HEK293 (cell line): ENCODE results near the gene ITGB1.

Source experiments
- CTCF ChIA-PET: fragments of 350-600 bp; formaldehyde crosslinking; extraction: SDS; loops from one replicate; lab custom pipeline; 2021; ENCODE audit warnings: antibody characterized with exemption; lab: Yijun Ruan, JAX
- POLR2A ChIA-PET: fragments of 300-600 bp; formaldehyde crosslinking; extraction: SDS; loops from one replicate; lab custom pipeline; 2020; ENCODE audit warnings: antibody characterized with exemption, inconsistent platforms; lab: Yijun Ruan, JAX
- H3K27ac ChIP-seq: fragments of 200-500 bp; sonication (Bioruptor generic); 2 replicates; pipeline ENCODE4 v1.5.1; 2014; ENCODE audit warnings: low read depth, low read length, control low read depth, inconsistent platforms; ENCODE audit errors: extremely low read depth
- H3K36me3 ChIP-seq, 2 experiments: fragments of 200-500 bp in 1 of 2; sonication (Bioruptor generic) in 1 of 2; 1 replicate in 1 of 2; 2 replicates in 1 of 2; pipeline ENCODE4 v1.5.1; 2014 to 2017; ENCODE audit warnings: inconsistent platforms in 2 of 2, low read length in 2 of 2; ENCODE audit not compliant: control insufficient read depth in 2 of 2, insufficient read depth in 1 of 2
- H3K4me1 ChIP-seq: fragments of 200-500 bp; sonication (Bioruptor generic); 2 replicates; pipeline ENCODE4 v1.5.1; 2014; ENCODE audit warnings: mild to moderate bottlenecking, low read length, inconsistent platforms; ENCODE audit not compliant: control insufficient read depth, insufficient read depth
- H3K4me3 ChIP-seq: 2 replicates; pipeline ENCODE4 v1.5.1; 2011; ENCODE audit warnings: low read depth, mild to moderate bottlenecking, control low read depth, low read length, moderate library complexity
- H3K9me3 ChIP-seq: fragments of 200-500 bp; sonication (Bioruptor generic); 2 replicates; pipeline ENCODE4 v1.5.1; 2014; ENCODE audit warnings: low read depth, low read length, inconsistent platforms; ENCODE audit not compliant: control insufficient read depth, insufficient read depth
- HOXC10 ChIP-seq: sonication (generic); formaldehyde crosslinking; IDR thresholded peaks from 2 replicates; pipeline ENCODE4 v1.8.1; 2023; ENCODE audit warnings: mild to moderate bottlenecking, missing genetic modification reagents
- ZBTB21 ChIP-seq: fragments of 450-650 bp; formaldehyde crosslinking; IDR thresholded peaks from 2 replicates; pipeline ENCODE4 v1.5.1; 2017; ENCODE audit warnings: missing biosample characterization, missing genetic modification characterization
- ZFP69B ChIP-seq: fragments of 450-650 bp; formaldehyde crosslinking; IDR thresholded peaks from 2 replicates; pipeline ENCODE4 v1.5.1; 2016; ENCODE audit warnings: missing biosample characterization, missing genetic modification characterization
- ZNF112 ChIP-seq: fragments of 450-650 bp; formaldehyde crosslinking; IDR thresholded peaks from 2 replicates; pipeline ENCODE4 v1.5.0; 2017; ENCODE audit warnings: missing biosample characterization, missing genetic modification characterization
- ZNF133 ChIP-seq: fragments of 450-650 bp; formaldehyde crosslinking; IDR thresholded peaks from 2 replicates; pipeline ENCODE4 v1.5.1; 2016; ENCODE audit warnings: missing biosample characterization, missing genetic modification characterization
- ZNF140 ChIP-seq: fragments of 450-650 bp; formaldehyde crosslinking; IDR thresholded peaks from 2 replicates; pipeline ENCODE4 v1.5.1; 2016; ENCODE audit warnings: missing biosample characterization, missing genetic modification characterization
- ZNF155 ChIP-seq: fragments of 450-650 bp; formaldehyde crosslinking; IDR thresholded peaks from 2 replicates; pipeline ENCODE4 v1.5.1; 2016; ENCODE audit warnings: missing biosample characterization, missing genetic modification characterization
- ZNF157 ChIP-seq: fragments of 450-650 bp; formaldehyde crosslinking; IDR thresholded peaks from 2 replicates; pipeline ENCODE4 v1.5.1; 2016; ENCODE audit warnings: missing biosample characterization, missing genetic modification characterization
- ZNF239 ChIP-seq: fragments of 450-650 bp; formaldehyde crosslinking; IDR thresholded peaks from 2 replicates; pipeline ENCODE4 v1.5.1; 2016; ENCODE audit warnings: missing biosample characterization, missing genetic modification characterization
- ZNF292 ChIP-seq: fragments of 450-650 bp; formaldehyde crosslinking; IDR thresholded peaks from 2 replicates; pipeline ENCODE4 v1.5.1; 2016; ENCODE audit warnings: low read depth, missing biosample characterization, missing genetic modification characterization, borderline replicate concordance
- ZNF302 ChIP-seq: fragments of 450-650 bp; formaldehyde crosslinking; IDR thresholded peaks from 2 replicates; pipeline ENCODE4 v1.5.1; 2016; ENCODE audit warnings: missing biosample characterization, missing genetic modification characterization, low read depth
- ZNF350 ChIP-seq: fragments of 450-650 bp; formaldehyde crosslinking; IDR thresholded peaks from 2 replicates; pipeline ENCODE4 v1.5.0; 2017; ENCODE audit warnings: missing biosample characterization, mild to moderate bottlenecking, missing genetic modification characterization
- ZNF416 ChIP-seq: fragments of 450-650 bp; formaldehyde crosslinking; IDR thresholded peaks from 2 replicates; pipeline ENCODE4 v1.5.1; 2016; ENCODE audit warnings: missing biosample characterization, missing genetic modification characterization
- ZNF677 ChIP-seq: fragments of 450-650 bp; IDR thresholded peaks from 2 replicates; pipeline ENCODE4 v1.5.0; 2018; ENCODE audit warnings: missing biosample characterization, mild to moderate bottlenecking, missing genetic modification characterization, moderate library complexity
- ZNF777 ChIP-seq: fragments of 450-650 bp; formaldehyde crosslinking; IDR thresholded peaks from 2 replicates; pipeline ENCODE4 v1.5.1; 2017; ENCODE audit warnings: missing biosample characterization, missing genetic modification characterization, borderline replicate concordance
- TF ChIP-seq, protein P1 (sequence below): fragments of 450-650 bp; formaldehyde crosslinking; IDR thresholded peaks from 2 replicates; pipeline ENCODE4 v1.5.1; 2016; ENCODE audit warnings: missing biosample characterization, missing genetic modification characterization, low read depth
- TF ChIP-seq, protein P2 (sequence below): fragments of 450-650 bp; formaldehyde crosslinking; IDR thresholded peaks from 2 replicates; pipeline ENCODE4 v1.5.1; 2017; ENCODE audit warnings: missing biosample characterization, mild to moderate bottlenecking, missing genetic modification characterization, moderate library complexity
- TF ChIP-seq, protein P3 (sequence below): fragments of 450-650 bp; formaldehyde crosslinking; IDR thresholded peaks from 2 replicates; pipeline ENCODE4 v1.5.1; 2017; ENCODE audit warnings: missing biosample characterization, missing genetic modification characterization
- TF ChIP-seq, protein P4 (sequence below): fragments of 450-650 bp; formaldehyde crosslinking; IDR thresholded peaks from 2 replicates; pipeline ENCODE4 v1.5.1; 2016; ENCODE audit warnings: missing biosample characterization, missing genetic modification characterization, borderline replicate concordance
- TF ChIP-seq, protein P5 (sequence below): fragments of 450-650 bp; formaldehyde crosslinking; IDR thresholded peaks from 2 replicates; pipeline ENCODE4 v1.5.1; 2016; ENCODE audit warnings: missing biosample characterization, missing genetic modification characterization

Gene ITGB1

DNA sequence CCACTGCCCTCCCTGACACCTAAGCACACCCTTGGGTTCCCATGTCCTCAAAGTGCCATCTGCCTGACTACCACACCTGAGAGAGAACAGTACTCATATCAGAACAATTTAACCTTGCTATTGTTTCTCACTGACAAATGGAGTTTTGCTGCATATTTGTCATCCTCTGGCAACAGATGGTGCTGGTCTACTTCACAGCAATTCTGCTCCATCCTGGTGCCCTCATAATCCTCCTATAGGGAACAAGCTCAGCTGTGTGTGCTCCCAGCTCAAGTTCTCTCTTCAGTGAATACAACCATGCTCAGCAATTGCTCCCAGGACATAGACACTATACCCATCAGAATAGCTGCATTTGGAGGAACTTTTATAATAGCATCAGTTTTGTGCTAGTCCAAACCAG is 32.8 kb upstream of the ITGB1 start:
- POLR2A ChIA-PET = interaction anchor here (2.1 kb wide), 1 partner anchor 10 kb away, joined by 7 read pairs; no protein-coding TSS in a partner anchor
- no peak for TF ChIP-seq ZNF302 (tag by site-specific recombination)
- TF ChIP-seq ZNF140 (tag by site-specific recombination) = peak; percentile 80; the same call in 1 of the 2 replicates
- TF ChIP-seq, all 188 proteins: peak for 1
- H3K27ac ChIP-seq = no peak overlapping the region
- H3K36me3 ChIP-seq = no peaks in the 10 kb centered on the region
- H3K4me1 ChIP-seq = no peaks in the 10 kb centered on the region
- no peak overlapping the region for H3K4me3 ChIP-seq
- H3K9me3 ChIP-seq = no peaks in the 10 kb centered on the region
- CTCF ChIA-PET = interaction anchor here (1.0 to 1.1 kb wide), 2 partner anchors 10 to 178 kb away, joined by 3 read pairs; no protein-coding TSS in a partner anchor

DNA sequence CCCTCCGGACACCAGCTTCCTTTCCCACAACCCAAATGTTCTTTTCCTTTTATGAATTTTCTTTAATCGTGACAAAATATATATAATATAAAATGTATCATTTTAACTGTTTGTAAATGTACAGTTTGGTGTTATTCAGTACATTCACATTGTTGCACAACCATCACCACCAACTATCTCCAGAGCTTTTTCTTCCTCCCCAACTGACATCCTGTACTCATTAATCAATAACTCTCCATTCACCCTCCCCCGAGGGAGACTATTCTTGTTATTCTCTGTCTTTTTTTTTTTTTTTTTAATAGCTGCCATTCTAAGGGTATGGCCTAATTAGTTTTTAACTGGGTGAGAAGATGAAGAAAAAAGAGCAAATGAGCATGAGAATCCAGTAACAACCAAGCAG is 30.6 kb upstream of the ITGB1 start:
- ChIA-PET POLR2A (interaction anchor here (0.7 kb wide), 1 partner anchor 667 kb away, joined by 3 read pairs; no protein-coding TSS in a partner anchor), CTCF (interaction anchor here (1.0 kb wide), 1 partner anchor 20 kb away, joined by 4 read pairs; no protein-coding TSS in a partner anchor)
- no peak overlapping the region for H3K4me3 ChIP-seq
- no peak overlapping the region for H3K27ac ChIP-seq
- H3K36me3 ChIP-seq = no peaks in the 10 kb centered on the region
- TF ChIP-seq ZNF292 (tag by site-specific recombination) (no peak), ZNF112 (tag by site-specific recombination) (no peak), HOXC10 (CRISPR knock-in tag) (no peak), ZBTB21 (no peak), ZFP69B (tag by site-specific recombination) (no peak), ZNF133 (no peak), ZNF350 (tag by site-specific recombination) (no peak), ZNF155 (tag by site-specific recombination) (no peak), ZNF416 (tag by site-specific recombination) (no peak), ZNF239 (no peak), ZNF677 (tag by site-specific recombination) (no peak), ZNF777 (tag by site-specific recombination) (no peak), ZNF157 (tag by site-specific recombination) (no peak)
- TF ChIP-seq, protein P1, sequence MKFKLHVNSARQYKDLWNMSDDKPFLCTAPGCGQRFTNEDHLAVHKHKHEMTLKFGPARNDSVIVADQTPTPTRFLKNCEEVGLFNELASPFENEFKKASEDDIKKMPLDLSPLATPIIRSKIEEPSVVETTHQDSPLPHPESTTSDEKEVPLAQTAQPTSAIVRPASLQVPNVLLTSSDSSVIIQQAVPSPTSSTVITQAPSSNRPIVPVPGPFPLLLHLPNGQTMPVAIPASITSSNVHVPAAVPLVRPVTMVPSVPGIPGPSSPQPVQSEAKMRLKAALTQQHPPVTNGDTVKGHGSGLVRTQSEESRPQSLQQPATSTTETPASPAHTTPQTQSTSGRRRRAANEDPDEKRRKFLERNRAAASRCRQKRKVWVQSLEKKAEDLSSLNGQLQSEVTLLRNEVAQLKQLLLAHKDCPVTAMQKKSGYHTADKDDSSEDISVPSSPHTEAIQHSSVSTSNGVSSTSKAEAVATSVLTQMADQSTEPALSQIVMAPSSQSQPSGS (tag by site-specific recombination) = no peak
- TF ChIP-seq, protein P2, sequence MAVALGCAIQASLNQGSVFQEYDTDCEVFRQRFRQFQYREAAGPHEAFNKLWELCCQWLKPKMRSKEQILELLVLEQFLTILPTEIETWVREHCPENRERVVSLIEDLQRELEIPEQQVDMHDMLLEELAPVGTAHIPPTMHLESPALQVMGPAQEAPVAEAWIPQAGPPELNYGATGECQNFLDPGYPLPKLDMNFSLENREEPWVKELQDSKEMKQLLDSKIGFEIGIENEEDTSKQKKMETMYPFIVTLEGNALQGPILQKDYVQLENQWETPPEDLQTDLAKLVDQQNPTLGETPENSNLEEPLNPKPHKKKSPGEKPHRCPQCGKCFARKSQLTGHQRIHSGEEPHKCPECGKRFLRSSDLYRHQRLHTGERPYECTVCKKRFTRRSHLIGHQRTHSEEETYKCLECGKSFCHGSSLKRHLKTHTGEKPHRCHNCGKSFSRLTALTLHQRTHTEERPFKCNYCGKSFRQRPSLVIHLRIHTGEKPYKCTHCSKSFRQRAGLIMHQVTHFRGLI = no peak
- TF ChIP-seq, protein P3, sequence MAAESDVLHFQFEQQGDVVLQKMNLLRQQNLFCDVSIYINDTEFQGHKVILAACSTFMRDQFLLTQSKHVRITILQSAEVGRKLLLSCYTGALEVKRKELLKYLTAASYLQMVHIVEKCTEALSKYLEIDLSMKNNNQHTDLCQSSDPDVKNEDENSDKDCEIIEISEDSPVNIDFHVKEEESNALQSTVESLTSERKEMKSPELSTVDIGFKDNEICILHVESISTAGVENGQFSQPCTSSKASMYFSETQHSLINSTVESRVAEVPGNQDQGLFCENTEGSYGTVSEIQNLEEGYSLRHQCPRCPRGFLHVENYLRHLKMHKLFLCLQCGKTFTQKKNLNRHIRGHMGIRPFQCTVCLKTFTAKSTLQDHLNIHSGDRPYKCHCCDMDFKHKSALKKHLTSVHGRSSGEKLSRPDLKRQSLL = no peak
- TF ChIP-seq, protein P4, sequence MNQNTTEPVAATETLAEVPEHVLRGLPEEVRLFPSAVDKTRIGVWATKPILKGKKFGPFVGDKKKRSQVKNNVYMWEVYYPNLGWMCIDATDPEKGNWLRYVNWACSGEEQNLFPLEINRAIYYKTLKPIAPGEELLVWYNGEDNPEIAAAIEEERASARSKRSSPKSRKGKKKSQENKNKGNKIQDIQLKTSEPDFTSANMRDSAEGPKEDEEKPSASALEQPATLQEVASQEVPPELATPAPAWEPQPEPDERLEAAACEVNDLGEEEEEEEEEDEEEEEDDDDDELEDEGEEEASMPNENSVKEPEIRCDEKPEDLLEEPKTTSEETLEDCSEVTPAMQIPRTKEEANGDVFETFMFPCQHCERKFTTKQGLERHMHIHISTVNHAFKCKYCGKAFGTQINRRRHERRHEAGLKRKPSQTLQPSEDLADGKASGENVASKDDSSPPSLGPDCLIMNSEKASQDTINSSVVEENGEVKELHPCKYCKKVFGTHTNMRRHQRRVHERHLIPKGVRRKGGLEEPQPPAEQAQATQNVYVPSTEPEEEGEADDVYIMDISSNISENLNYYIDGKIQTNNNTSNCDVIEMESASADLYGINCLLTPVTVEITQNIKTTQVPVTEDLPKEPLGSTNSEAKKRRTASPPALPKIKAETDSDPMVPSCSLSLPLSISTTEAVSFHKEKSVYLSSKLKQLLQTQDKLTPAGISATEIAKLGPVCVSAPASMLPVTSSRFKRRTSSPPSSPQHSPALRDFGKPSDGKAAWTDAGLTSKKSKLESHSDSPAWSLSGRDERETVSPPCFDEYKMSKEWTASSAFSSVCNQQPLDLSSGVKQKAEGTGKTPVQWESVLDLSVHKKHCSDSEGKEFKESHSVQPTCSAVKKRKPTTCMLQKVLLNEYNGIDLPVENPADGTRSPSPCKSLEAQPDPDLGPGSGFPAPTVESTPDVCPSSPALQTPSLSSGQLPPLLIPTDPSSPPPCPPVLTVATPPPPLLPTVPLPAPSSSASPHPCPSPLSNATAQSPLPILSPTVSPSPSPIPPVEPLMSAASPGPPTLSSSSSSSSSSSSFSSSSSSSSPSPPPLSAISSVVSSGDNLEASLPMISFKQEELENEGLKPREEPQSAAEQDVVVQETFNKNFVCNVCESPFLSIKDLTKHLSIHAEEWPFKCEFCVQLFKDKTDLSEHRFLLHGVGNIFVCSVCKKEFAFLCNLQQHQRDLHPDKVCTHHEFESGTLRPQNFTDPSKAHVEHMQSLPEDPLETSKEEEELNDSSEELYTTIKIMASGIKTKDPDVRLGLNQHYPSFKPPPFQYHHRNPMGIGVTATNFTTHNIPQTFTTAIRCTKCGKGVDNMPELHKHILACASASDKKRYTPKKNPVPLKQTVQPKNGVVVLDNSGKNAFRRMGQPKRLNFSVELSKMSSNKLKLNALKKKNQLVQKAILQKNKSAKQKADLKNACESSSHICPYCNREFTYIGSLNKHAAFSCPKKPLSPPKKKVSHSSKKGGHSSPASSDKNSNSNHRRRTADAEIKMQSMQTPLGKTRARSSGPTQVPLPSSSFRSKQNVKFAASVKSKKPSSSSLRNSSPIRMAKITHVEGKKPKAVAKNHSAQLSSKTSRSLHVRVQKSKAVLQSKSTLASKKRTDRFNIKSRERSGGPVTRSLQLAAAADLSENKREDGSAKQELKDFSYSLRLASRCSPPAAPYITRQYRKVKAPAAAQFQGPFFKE (tag by site-specific recombination) = no peak
- TF ChIP-seq, protein P5, sequence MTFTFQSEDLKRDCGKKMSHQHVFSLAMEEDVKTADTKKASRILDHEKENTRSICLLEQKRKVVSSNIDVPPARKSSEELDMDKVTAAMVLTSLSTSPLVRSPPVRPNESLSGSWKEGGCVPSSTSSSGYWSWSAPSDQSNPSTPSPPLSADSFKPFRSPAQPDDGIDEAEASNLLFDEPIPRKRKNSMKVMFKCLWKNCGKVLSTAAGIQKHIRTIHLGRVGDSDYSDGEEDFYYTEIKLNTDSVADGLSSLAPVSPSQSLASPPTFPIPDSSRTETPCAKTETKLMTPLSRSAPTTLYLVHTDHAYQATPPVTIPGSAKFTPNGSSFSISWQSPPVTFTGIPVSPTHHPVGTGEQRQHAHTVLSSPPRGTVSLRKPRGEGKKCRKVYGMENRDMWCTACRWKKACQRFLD (tag by site-specific recombination) = no peak
- no peaks in the 10 kb centered on the region for H3K9me3 ChIP-seq
- no peaks in the 10 kb centered on the region for H3K4me1 ChIP-seq
